Left ventricle myocardium superior (tissue), 1 donor: ENCODE measurements around the gene PKMYT1. TPM values are rescaled to one million over a fixed set of nuclear protein-coding genes. Genes with fewer than 3 reads are reported as not detected.

Experiments used
- ATAC-seq: fragments of 200-7000 bp; cut with Tn5 transposase; one replicate; pipeline ENCODE4 v1.9.1; 2020; ENCODE audit warnings: mild to moderate bottlenecking, moderate library complexity
- DNase-seq: peaks from one replicate; pipeline ENCODE4 v3.0.0-alpha.2; 2020
- intact Hi-C: fragments of 100-400 bp; cut with micrococcal nuclease; formaldehyde crosslinking; loops from one replicate; pipeline ENCODE4 v1.11.0; 2022
- total RNA-seq: library from RNA; stranded (reverse); fragmentation: NEBNext Ultra II Directional; extraction: Animal tissue kit (Norgen Biotek cat#: 25700); gene quantifications from one replicate; pipeline ENCODE4 v1.2.1, GENCODE V29; 2021
- donor health status: DM: no; HTN: yes; CAD: no; lungs with severe emphysema.

Gene PKMYT1
- total RNA-seq, 1 donor from 2014 or later, result 0.55 TPM

DNA sequence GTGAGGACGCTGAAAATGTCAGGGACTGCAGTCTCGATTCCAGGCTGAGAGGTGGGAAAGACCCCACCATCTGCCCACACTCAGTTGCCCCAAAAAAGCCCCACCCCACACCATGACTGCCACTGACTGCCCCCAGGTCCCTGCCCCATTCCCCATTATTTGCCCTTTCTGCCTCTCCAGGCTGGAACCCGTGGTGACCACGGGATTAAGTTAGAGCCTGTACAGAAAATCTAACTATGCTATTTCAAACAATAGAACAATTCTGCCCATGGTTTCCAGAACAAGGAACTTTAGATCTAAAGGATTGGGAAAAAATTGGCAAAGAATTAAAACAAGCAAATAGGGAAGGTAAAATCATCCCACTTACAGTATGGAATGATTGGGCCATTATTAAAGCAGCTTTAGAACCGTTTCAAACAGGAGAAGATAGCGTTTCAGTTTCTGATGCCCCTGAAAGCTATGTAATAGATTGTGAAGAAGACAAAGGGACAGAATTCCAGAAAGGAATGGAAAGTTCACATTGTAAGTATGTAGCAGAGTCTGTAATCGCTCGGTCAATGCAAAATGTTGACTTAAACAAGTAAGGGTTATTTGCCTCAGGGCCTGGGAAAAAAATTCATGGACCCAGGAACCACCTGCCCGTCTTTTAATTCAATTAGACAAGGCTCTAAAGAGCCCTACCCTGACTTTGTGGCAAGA, 54.1 kb downstream of the PKMYT1 start:
- ATAC-seq (no peak), DNase-seq (no peak)
- intact Hi-C loops, result no loop called here

DNA sequence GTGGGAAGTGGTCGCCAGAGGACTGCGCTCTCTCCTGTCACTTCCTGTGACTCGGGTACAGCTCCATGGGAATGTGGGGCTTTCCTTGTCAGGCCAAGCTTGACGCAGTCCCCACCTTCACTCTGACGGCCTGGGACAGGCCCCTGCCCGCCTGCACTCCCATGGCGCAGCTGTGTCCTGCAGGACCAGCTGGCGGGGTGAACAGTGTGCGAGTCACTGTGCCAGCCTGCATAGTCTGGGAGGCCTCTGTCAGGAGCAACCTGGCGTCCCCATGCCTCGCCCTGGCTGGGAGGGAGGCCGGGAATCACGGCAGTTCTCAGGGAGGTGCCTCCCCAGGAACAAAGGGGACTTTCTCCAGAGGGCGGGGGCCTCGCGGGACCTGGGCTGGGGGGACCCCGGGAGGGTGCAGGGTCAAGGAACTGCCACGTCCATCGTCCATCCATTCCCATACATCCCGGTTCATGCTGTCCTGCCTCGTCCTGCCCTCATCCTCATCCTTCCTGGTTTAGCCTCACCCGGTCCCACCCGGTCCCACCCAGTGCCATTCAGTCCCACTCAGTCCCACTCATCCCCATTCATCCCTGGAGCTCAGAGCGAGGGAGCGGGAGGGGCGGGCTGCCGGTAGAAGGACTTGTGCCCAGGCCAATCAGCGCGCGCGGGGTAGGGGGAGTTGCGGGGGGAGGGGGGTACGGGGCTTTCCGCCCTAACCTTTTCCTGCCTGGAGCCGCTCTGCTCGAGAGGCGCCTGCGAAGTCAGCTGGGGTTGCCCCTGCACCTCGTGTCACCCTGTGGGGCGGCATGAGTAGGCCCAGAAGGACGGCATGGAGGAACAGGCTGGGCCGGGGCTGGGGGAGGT, 55.1 kb downstream of the PKMYT1 start:
- intact Hi-C loops, result no loop called here
- ATAC-seq (no peak), DNase-seq (no peak)

DNA sequence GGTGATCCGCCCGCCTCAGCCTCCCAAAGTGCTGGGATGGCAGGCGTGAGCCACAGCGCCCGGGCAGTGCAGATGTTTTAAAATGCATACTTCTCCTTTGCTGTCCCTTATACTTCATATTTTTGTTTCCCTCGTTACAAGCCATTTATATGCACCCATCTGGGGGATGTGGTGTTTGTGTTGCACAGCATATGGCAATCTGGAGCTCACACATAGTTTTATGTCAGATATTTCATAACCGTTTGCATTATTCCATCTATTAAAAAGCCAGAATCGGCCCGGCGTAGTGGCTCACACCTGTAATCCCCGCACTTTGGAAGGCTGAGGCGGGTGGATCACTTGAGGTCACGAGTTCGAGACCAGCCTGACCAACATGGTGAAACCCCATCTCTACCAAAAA, 56.8 kb downstream of the PKMYT1 start:
- intact Hi-C loops, result no loop called here
- no peak for ATAC-seq
- no peak for DNase-seq

Other genes starting within 250 kb of the PKMYT1 start
- gene SRRM2, start 227.8 kb downstream of the PKMYT1 start, total RNA-seq, result 292 TPM
- 325 TPM for gene ELOB, start 203.2 kb downstream of the PKMYT1 start, total RNA-seq
- gene PRSS33, start 192.9 kb downstream of the PKMYT1 start, total RNA-seq, result not detected
- gene PRSS41, start 182.0 kb downstream of the PKMYT1 start, total RNA-seq, result not detected
- gene PRSS21, start 163.2 kb downstream of the PKMYT1 start, total RNA-seq, result not detected
- 0.37 TPM for gene ZG16B, start 150.1 kb downstream of the PKMYT1 start, total RNA-seq
- gene PRSS22, start 122.3 kb downstream of the PKMYT1 start, total RNA-seq, result not detected
- gene FLYWCH2, start 97.2 kb downstream of the PKMYT1 start, total RNA-seq, result 28.6 TPM
- 36.1 TPM for gene FLYWCH1, start 68.5 kb downstream of the PKMYT1 start, total RNA-seq
- gene KREMEN2, start 16.2 kb downstream of the PKMYT1 start, total RNA-seq, result not detected
- 7.9 TPM for gene PAQR4, start 11.1 kb downstream of the PKMYT1 start, total RNA-seq
- 1.2 TPM for gene CLDN9, start 32.5 kb upstream of the PKMYT1 start, total RNA-seq
- not detected for gene CLDN6, start 37.7 kb upstream of the PKMYT1 start, total RNA-seq
- 17.7 TPM for gene TNFRSF12A, start 39.9 kb upstream of the PKMYT1 start, total RNA-seq
- 61.1 TPM for gene HCFC1R1, start 43.5 kb upstream of the PKMYT1 start, total RNA-seq
- gene THOC6, start 43.6 kb upstream of the PKMYT1 start, total RNA-seq, result 11.3 TPM
- not detected for gene BICDL2, start 56.5 kb upstream of the PKMYT1 start, total RNA-seq
- gene MMP25, start 66.1 kb upstream of the PKMYT1 start, total RNA-seq, result 2.8 TPM
- gene IL32, start 85.2 kb upstream of the PKMYT1 start, total RNA-seq, result 46.0 TPM
- not detected for gene ZSCAN10, start 118.8 kb upstream of the PKMYT1 start, total RNA-seq
- 8.8 TPM for gene ZNF205, start 132.1 kb upstream of the PKMYT1 start, total RNA-seq
- 7.1 TPM for gene ZNF213, start 154.6 kb upstream of the PKMYT1 start, total RNA-seq
- gene OR1F1, start 207.8 kb upstream of the PKMYT1 start, total RNA-seq, result not detected